DOHH2 (cell line): ENCODE measurements around the gene DISC1.

Experiments used
- H3F3A ChIP-seq: fragments of 200-600 bp; sonication (generic), shearing (Covaris generic); 2 replicates; pipeline ENCODE4 v1.6.0; 2016; ENCODE audit warnings: antibody characterized with exemption, mild to moderate bottlenecking; ENCODE audit not compliant: control insufficient read depth, insufficient read depth
- H3K27ac ChIP-seq: fragments of 200-600 bp; sonication (generic); 2 replicates; pipeline ENCODE4 v1.5.1; 2014; ENCODE audit warnings: low read depth, mild to moderate bottlenecking, low read length, moderate library complexity
- H3K27me3 ChIP-seq: fragments of 200-600 bp; sonication (generic); 2 replicates; pipeline ENCODE4 v1.6.1; 2014; ENCODE audit warnings: mild to moderate bottlenecking, low read length, mixed read lengths; ENCODE audit not compliant: control insufficient read depth
- H3K36me3 ChIP-seq: fragments of 200-600 bp; sonication (generic); 2 replicates; pipeline ENCODE4 v1.6.1; 2014; ENCODE audit warnings: mild to moderate bottlenecking, low read length, moderate library complexity, mixed read lengths; ENCODE audit not compliant: control insufficient read depth
- H3K4me1 ChIP-seq: fragments of 200-600 bp; sonication (generic); 2 replicates; pipeline ENCODE4 v1.6.1; 2014; ENCODE audit warnings: mild to moderate bottlenecking, low read length, mixed read lengths; ENCODE audit not compliant: control insufficient read depth
- H3K4me2 ChIP-seq: fragments of 200-600 bp; sonication (generic); 2 replicates; pipeline ENCODE4 v1.6.0; 2014; ENCODE audit warnings: mild to moderate bottlenecking, low read length, moderate library complexity
- H3K4me3 ChIP-seq: fragments of 200-600 bp; sonication (generic); 2 replicates; pipeline ENCODE4 v1.5.1; 2014; ENCODE audit warnings: mild to moderate bottlenecking, low read length, mixed read lengths
- H3K79me2 ChIP-seq: fragments of 200-600 bp; sonication (generic); 2 replicates; pipeline ENCODE4 v1.6.1; 2014; ENCODE audit warnings: mild to moderate bottlenecking, low read length, mixed read lengths; ENCODE audit not compliant: control insufficient read depth
- H3K9me2 ChIP-seq: fragments of 200-600 bp; sonication (generic); replicated peaks from 2 replicates; pipeline ENCODE4 v1.6.1; 2014; ENCODE audit warnings: mild to moderate bottlenecking, low read length, mixed read lengths; ENCODE audit not compliant: control insufficient read depth
- H3K9me3 ChIP-seq: fragments of 200-600 bp; sonication (generic); 2 replicates; pipeline ENCODE4 v1.6.1; 2014; ENCODE audit warnings: antibody characterized with exemption, low read length, mixed read lengths; ENCODE audit not compliant: control insufficient read depth, insufficient read depth
- H4K20me1 ChIP-seq: fragments of 200-600 bp; sonication (generic); 2 replicates; pipeline ENCODE4 v1.6.0; 2014; ENCODE audit warnings: low read depth, mild to moderate bottlenecking, antibody characterized with exemption, low read length, moderate library complexity; ENCODE audit not compliant: control insufficient read depth, insufficient read depth
- CTCF ChIP-seq: fragments of 200-600 bp; sonication (generic); IDR thresholded peaks from one replicate; pipeline ENCODE4 v1.5.1; 2014; ENCODE audit warnings: antibody characterized with exemption, mild to moderate bottlenecking, low read depth, low read length; ENCODE audit not compliant: poor library complexity, severe bottlenecking
- EZH2phosphoT487 ChIP-seq: fragments of 200-600 bp; sonication (generic); IDR thresholded peaks from 2 replicates; pipeline ENCODE4 v1.6.1; 2017; ENCODE audit warnings: borderline replicate concordance, mild to moderate bottlenecking, antibody characterized with exemption, low read length, moderate library complexity, mixed read lengths

DISC1 gene

DNA sequence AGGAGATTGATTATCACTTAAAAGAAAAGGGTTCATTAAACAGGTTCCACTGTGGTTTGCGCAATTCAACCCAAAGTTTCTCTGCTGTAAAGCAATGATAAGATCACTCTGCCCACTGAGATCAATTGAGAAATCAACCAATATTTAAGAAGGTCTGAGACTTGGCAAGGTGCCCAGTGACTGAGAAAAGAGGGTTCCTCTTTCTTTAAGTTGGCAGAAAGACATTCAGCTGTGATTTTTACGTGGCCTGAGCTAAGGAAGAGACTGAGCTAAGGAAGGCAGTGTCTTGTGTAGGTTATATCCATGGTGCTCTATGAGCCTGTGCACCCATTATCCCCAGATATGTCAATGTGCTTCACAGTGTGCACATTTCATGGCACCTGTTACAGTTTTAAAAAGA, 344.1 kb downstream of the DISC1 start:
- Histone ChIP-seq H3K27me3 (no peaks in the 10 kb centered on the region), H3K9me2 (no peaks in the 10 kb centered on the region)

GRCh38 chr1:231971397-231972110, 345.0 kb downstream of the DISC1 start:
- Histone ChIP-seq H3K36me3 (no peaks in the 10 kb centered on the region), H3K27me3 (no peaks in the 10 kb centered on the region), H3K4me2 (no peak overlapping the region), H3F3A (no peaks in the 10 kb centered on the region), H3K4me3 (no peak overlapping the region), H3K9me2 (no peaks in the 10 kb centered on the region), H3K9me3 (no peaks in the 10 kb centered on the region), H3K79me2 (no peaks in the 10 kb centered on the region), H3K4me1 (no peaks in the 10 kb centered on the region), H3K27ac (no peak overlapping the region), H4K20me1 (no peaks in the 10 kb centered on the region)
- no peak for TF ChIP-seq CTCF
- TF ChIP-seq EZH2phosphoT487 = no peak

More for the DNA sequence above, 344.1 kb downstream of the DISC1 start:
- Histone ChIP-seq H3K36me3 (no peaks in the 10 kb centered on the region), H3K4me2 (no peak overlapping the region), H3K79me2 (no peaks in the 10 kb centered on the region), H3K4me1 (no peaks in the 10 kb centered on the region), H3K27ac (no peak overlapping the region), H4K20me1 (no peaks in the 10 kb centered on the region), H3K9me3 (no peaks in the 10 kb centered on the region), H3F3A (no peaks in the 10 kb centered on the region), H3K4me3 (no peak overlapping the region)
- TF ChIP-seq CTCF = no peak
- TF ChIP-seq EZH2phosphoT487 = no peak

GRCh38 chr1:231972111-231972445, 345.5 kb downstream of the DISC1 start:
- H3K36me3 ChIP-seq = no peaks in the 10 kb centered on the region
- no peak overlapping the region for H3K4me3 ChIP-seq
- no peaks in the 10 kb centered on the region for H3K9me2 ChIP-seq
- H4K20me1 ChIP-seq = no peaks in the 10 kb centered on the region
- H3K27me3 ChIP-seq = no peaks in the 10 kb centered on the region
- TF ChIP-seq CTCF (no peak), EZH2phosphoT487 (no peak)
- H3K9me3 ChIP-seq = no peaks in the 10 kb centered on the region
- H3K27ac ChIP-seq = no peak overlapping the region
- H3K4me2 ChIP-seq = no peak overlapping the region
- no peaks in the 10 kb centered on the region for H3F3A ChIP-seq
- no peaks in the 10 kb centered on the region for H3K79me2 ChIP-seq
- H3K4me1 ChIP-seq = no peaks in the 10 kb centered on the region
